HCT116 (cell line): ENCODE results near the gene RASL10B. TPM values are rescaled to one million over a fixed set of nuclear protein-coding genes. Genes with fewer than 3 reads are reported as not detected.

Source experiments
- ATAC-seq: fragments of 200-7000 bp; cut with Tn5 transposase; 2 replicates; pipeline ENCODE4 v1.9.1; 2020; ENCODE audit warnings: mild to moderate bottlenecking, moderate library complexity
- BruUV-seq: library from RNA; stranded (reverse); fragments of 400-500 nt; replicated peaks from 2 replicates; lab custom pipeline; 2021; lab: Mats Ljungman, UMichigan
- CTCF ChIA-PET: fragments of 300-600 bp; sonication (Branson Sonifier 250); formaldehyde crosslinking; loops from one replicate; lab custom pipeline; 2021; ENCODE audit warnings: antibody characterized with exemption; lab: Charles Lee
- POLR2A ChIA-PET: fragments of 300-600, 350-600 bp; sonication (Branson Sonifier 250); formaldehyde crosslinking; loops from one replicate; lab custom pipeline; 2021; ENCODE audit warnings: antibody characterized with exemption; lab: Charles Lee
- RAD21 ChIA-PET, 2 experiments: fragments of 300-600 bp; sonication (Branson Sonifier 250); formaldehyde crosslinking; loops; one replicate each; lab custom pipeline; 2023; ENCODE audit warnings: low total read pairs in 2 of 2; ENCODE audit not compliant: uncharacterized antibody in 2 of 2, unreplicated experiment in 2 of 2, low non-redundant PET in 1 of 2; lab: Charles Lee
- DNase-seq: peaks from one replicate; pipeline ENCODE4 v3.0.0-alpha.2; 2010; ENCODE audit warnings: low read depth, low spot score
- H2AFZ ChIP-seq: fragments of 200-600 bp; shearing (Covaris generic), sonication (generic); 2 replicates; pipeline ENCODE4 v1.6.1; 2017; ENCODE audit warnings: low read depth, mixed run types, mixed read lengths, antibody characterized with exemption, low read length; ENCODE audit not compliant: poor library complexity, severe bottlenecking
- H3K27ac ChIP-seq: 2 replicates; pipeline ENCODE4 v1.5.1; 2012; ENCODE audit warnings: low read depth, low read length
- H3K27me3 ChIP-seq: fragments of 200-600 bp; sonication (generic); 2 replicates; pipeline ENCODE4 v1.6.1; 2016; ENCODE audit warnings: mixed run types, low read length, mixed read lengths; ENCODE audit not compliant: insufficient read depth
- H3K36me3 ChIP-seq, 2 experiments: fragments of 200-500 bp in 1 of 2; fragments of 200-600 bp in 1 of 2; sonication (Bioruptor generic) in 1 of 2; sonication (generic) in 1 of 2; 2 replicates each; pipeline versions ENCODE4 v1.5.1 to v1.6.1; 2014 to 2016; ENCODE audit warnings: low read length in 2 of 2, inconsistent platforms in 1 of 2, mixed read lengths in 1 of 2, mixed run types in 1 of 2; ENCODE audit not compliant: insufficient read depth in 2 of 2, control insufficient read depth in 1 of 2
- H3K4me1 ChIP-seq, 2 experiments: fragments of 200-600 bp in 1 of 2; sonication (generic) in 1 of 2; 2 replicates each; pipeline versions ENCODE4 v1.5.1 to v1.6.1; 2012 to 2017; ENCODE audit warnings: low read length in 2 of 2, inconsistent platforms in 1 of 2, mild to moderate bottlenecking in 1 of 2, mixed read lengths in 1 of 2, mixed run types in 1 of 2, moderate library complexity in 1 of 2; ENCODE audit not compliant: insufficient read depth in 2 of 2, control insufficient read depth in 1 of 2
- H3K4me2 ChIP-seq: fragments of 200-600 bp; sonication (generic); 2 replicates; pipeline ENCODE4 v1.6.1; 2017; ENCODE audit warnings: mixed run types, low read length, mixed read lengths
- H3K4me3 ChIP-seq, 2 experiments: fragments of 200-600 bp in 1 of 2; sonication (generic) in 1 of 2; replicated peaks in 1 of 2; 2 replicates each; pipeline ENCODE4 v1.5.1; 2011 to 2016; ENCODE audit warnings: low read length in 2 of 2, control low read depth in 1 of 2, low read depth in 1 of 2, mild to moderate bottlenecking in 1 of 2, mixed read lengths in 1 of 2, mixed run types in 1 of 2
- H3K79me2 ChIP-seq: fragments of 200-600 bp; sonication (generic); 2 replicates; pipeline ENCODE4 v1.6.1; 2017; ENCODE audit warnings: mild to moderate bottlenecking, mixed run types, low read length, moderate library complexity, mixed read lengths; ENCODE audit not compliant: insufficient read depth
- H3K9ac ChIP-seq: fragments of 200-600 bp; sonication (generic); 2 replicates; pipeline ENCODE4 v1.6.1; 2016; ENCODE audit warnings: low read length, mixed read lengths
- H3K9me2 ChIP-seq: fragments of 200-600 bp; sonication (generic), shearing (Covaris generic); 2 replicates; pipeline ENCODE4 v1.6.1; 2017; ENCODE audit warnings: mixed run types, mild to moderate bottlenecking, moderate library complexity; ENCODE audit not compliant: insufficient read depth
- H3K9me3 ChIP-seq, 2 experiments: fragments of 200-500 bp in 1 of 2; fragments of 200-600 bp in 1 of 2; sonication (Bioruptor generic) in 1 of 2; sonication (generic) in 1 of 2; 2 replicates each; pipeline ENCODE4 v1.6.1; 2014 to 2017; ENCODE audit warnings: low read length in 2 of 2, mixed read lengths in 2 of 2, inconsistent platforms in 1 of 2, low read depth in 1 of 2, mild to moderate bottlenecking in 1 of 2, mixed run types in 1 of 2, moderate library complexity in 1 of 2; ENCODE audit not compliant: control insufficient read depth in 1 of 2, insufficient read depth in 1 of 2
- H4K20me1 ChIP-seq: fragments of 200-600 bp; sonication (generic), shearing (Covaris generic); 2 replicates; pipeline ENCODE4 v1.6.1; 2017; ENCODE audit warnings: mixed run types, mild to moderate bottlenecking, moderate library complexity; ENCODE audit not compliant: insufficient read depth
- ATF3 ChIP-seq: IDR thresholded peaks from 2 replicates; pipeline ENCODE4 v1.6.1; 2012
- CBX3 ChIP-seq: IDR thresholded peaks from 2 replicates; pipeline ENCODE4 v1.6.1; 2012; ENCODE audit warnings: low read depth
- CTCF ChIP-seq, 3 experiments: fragments of 200-600 bp in 1 of 3; sonication (generic) in 1 of 3; IDR thresholded peaks in 2 of 3; conservative IDR thresholded peaks in 1 of 3; 2 replicates each; pipeline ENCODE4 v1.5.1; 2012 to 2017; ENCODE audit warnings: low read depth in 2 of 3, low read length in 2 of 3, antibody characterized with exemption in 1 of 3, borderline replicate concordance in 1 of 3, control low read depth in 1 of 3, mild to moderate bottlenecking in 1 of 3, mixed read lengths in 1 of 3, mixed run types in 1 of 3, moderate library complexity in 1 of 3; ENCODE audit not compliant: insufficient read depth in 1 of 3
- EGR1 ChIP-seq: IDR thresholded peaks from 2 replicates; pipeline ENCODE4 v1.6.1; 2012; ENCODE audit warnings: low read depth
- ELF1 ChIP-seq: IDR thresholded peaks from 2 replicates; pipeline ENCODE4 v1.6.1; 2012; ENCODE audit warnings: low read depth, borderline replicate concordance
- EZH2phosphoT487 ChIP-seq: fragments of 200-600 bp; IDR thresholded peaks from 2 replicates; pipeline ENCODE4 v1.6.1; 2018; ENCODE audit warnings: antibody characterized with exemption, borderline replicate concordance
- FOSL1 ChIP-seq: IDR thresholded peaks from 2 replicates; pipeline ENCODE4 v1.6.1; 2012; ENCODE audit warnings: low read depth
- MAX ChIP-seq: IDR thresholded peaks from 2 replicates; pipeline ENCODE4 v1.6.1; 2012
- RAD21 ChIP-seq: IDR thresholded peaks from 2 replicates; pipeline ENCODE4 v1.6.1; 2012; ENCODE audit warnings: low read depth, mild to moderate bottlenecking
- SRF ChIP-seq: IDR thresholded peaks from 2 replicates; pipeline ENCODE4 v1.6.1; 2012; ENCODE audit warnings: low read depth
- TCF7L2 ChIP-seq: IDR thresholded peaks from 2 replicates; pipeline ENCODE4 v1.7.0; 2011; ENCODE audit warnings: borderline replicate concordance, inconsistent platforms; ENCODE audit not compliant: insufficient read depth, insufficient read length; ENCODE audit errors: extremely low read depth
- intact Hi-C: fragments of 100-400 bp; cut with micrococcal nuclease; formaldehyde crosslinking; loops from 2 replicates; pipeline ENCODE4 v1.10.0; 2022
- total RNA-seq: library from RNA; stranded (reverse); gene quantifications from one replicate; pipeline ENCODE4 v1.2.1, GENCODE V29; 2021; ENCODE audit not compliant: unreplicated experiment

Gene RASL10B
- total RNA-seq, 1 experiment from 2014 or later: 0.15 TPM

DNA sequence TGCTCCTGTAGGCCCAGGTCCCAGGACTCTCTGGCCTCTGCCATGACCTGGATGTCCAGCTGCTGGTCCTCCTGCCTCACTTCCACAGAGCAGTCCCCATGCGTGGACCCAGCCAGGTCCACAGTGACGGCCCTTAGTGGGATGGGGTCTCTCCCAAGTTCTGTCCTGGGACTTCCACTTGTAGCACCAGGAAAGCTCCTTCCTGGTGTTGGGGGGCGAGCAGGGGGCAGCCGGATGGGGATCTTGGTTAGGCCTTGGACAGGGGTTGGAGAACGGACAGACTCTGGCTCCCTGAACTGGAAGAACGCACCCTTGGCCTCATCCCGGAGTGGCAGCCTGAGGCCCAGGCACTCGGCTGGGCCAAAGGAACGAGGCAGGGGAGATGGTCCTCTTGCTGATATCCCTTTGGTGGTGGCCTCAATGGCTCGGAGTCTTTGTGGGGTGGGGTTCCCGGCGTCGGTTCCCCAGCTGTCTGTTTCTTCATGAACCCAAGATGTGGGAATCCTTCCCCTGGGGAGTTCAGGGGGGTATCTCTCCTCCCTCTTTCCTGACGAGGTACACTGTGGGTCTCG, 14.4 kb downstream of the RASL10B start:
- no TSS peak for BruUV-seq
- TF ChIP-seq MAX: no peak
- no peak for TF ChIP-seq ELF1
- TF ChIP-seq FOSL1: no peak
- no peak for TF ChIP-seq TCF7L2
- TF ChIP-seq CBX3: no peak
- no peak for TF ChIP-seq EZH2phosphoT487
- TF ChIP-seq ATF3: no peak
- no peak for TF ChIP-seq EGR1
- H3K27me3 ChIP-seq: peaks cover 4% of the 10 kb centered on the region; the same call in 1 of the 2 replicates
- no peaks in the 10 kb centered on the region for H3K9me2 ChIP-seq
- CTCF ChIA-PET: interaction anchor here (0.7 kb wide), 1 partner anchor 113 kb away, joined by 3 read pairs; no protein-coding TSS in a partner anchor
- H4K20me1 ChIP-seq: no peaks in the 10 kb centered on the region
- ATAC-seq: no peak
- H3K36me3 ChIP-seq: no peaks in the 10 kb centered on the region
- DNase-seq: no peak
- H3K79me2 ChIP-seq: no peaks in the 10 kb centered on the region
- no peak overlapping the region for H3K9ac ChIP-seq
- POLR2A ChIA-PET: no interaction called here
- RAD21 ChIA-PET: no interaction called here
- intact Hi-C loops: loop anchor here (5.0 to 10.0 kb wide), 5 partner anchors 434 to 1321 kb away; no protein-coding TSS in a partner anchor
- no peak overlapping the region for H3K4me2 ChIP-seq
- H3K4me3 ChIP-seq: no peak overlapping the region
- no peak overlapping the region for H3K27ac ChIP-seq
- no peak overlapping the region for H2AFZ ChIP-seq
- no peaks in the 10 kb centered on the region for H3K9me3 ChIP-seq
- H3K4me1 ChIP-seq: no peaks in the 10 kb centered on the region

GRCh38 chr17:35747540-35748017, 16.1 kb downstream of the RASL10B start:
- no peaks in the 10 kb centered on the region for H3K4me1 ChIP-seq
- no peaks in the 10 kb centered on the region for H3K36me3 ChIP-seq
- TF ChIP-seq SRF (no peak), ATF3 (no peak), CTCF (IDR thresholded peaks at IDR 0.05 in 2 of 3, conservative IDR thresholded peaks at IDR 0.05 in 1 of 3; ENCODE audit: borderline replicate concordance in 1 of 3, insufficient read depth in 1 of 3, low read depth in 2 of 3, low read length in 2 of 3) (peak; percentile 56 to 87 (median 77); a peak in 5 of 6 replicates), RAD21 (peak; percentile 92)
- no peaks in the 10 kb centered on the region for H3K9me2 ChIP-seq
- H3K9ac ChIP-seq: no peak overlapping the region
- no peaks in the 10 kb centered on the region for H3K9me3 ChIP-seq
- ChIA-PET CTCF (interaction anchor here (0.8 to 2.0 kb wide), 13 partner anchors 14 to 1328 kb away, joined by 3 to 40 read pairs (median 5); no protein-coding TSS in a partner anchor), RAD21 (interaction anchor here (0.6 to 1.3 kb wide), 8 partner anchors 17 to 1328 kb away, joined by 3 to 7 read pairs (median 3); no protein-coding TSS in a partner anchor), POLR2A (interaction anchor here (0.7 kb wide), 1 partner anchor 134 kb away, joined by 4 read pairs; no protein-coding TSS in a partner anchor)
- BruUV-seq: no TSS peak
- H3K4me3 ChIP-seq: no peak overlapping the region
- DNase-seq (peak; percentile 64), ATAC-seq (peak; percentile 94)
- no peak overlapping the region for H2AFZ ChIP-seq
- no peaks in the 10 kb centered on the region for H4K20me1 ChIP-seq
- no peak overlapping the region for H3K27ac ChIP-seq
- intact Hi-C loops: loop anchor here (1.0 to 10.0 kb wide), 8 partner anchors 134 to 1323 kb away; no protein-coding TSS in a partner anchor
- no peaks in the 10 kb centered on the region for H3K79me2 ChIP-seq
- no peak overlapping the region for H3K4me2 ChIP-seq
- peaks cover 4% of the 10 kb centered on the region; the same call in 1 of the 2 replicates for H3K27me3 ChIP-seq
